Measurements from ENCODE around the gene GDF10.

The GDF10 gene

GRCh38 chr10:47264797-47265281 lies 35.2 kb upstream of the GDF10 start:
- Histone ChIP-seq H3K23ac (ENCODE audit: low read length in 2 of 2) (no peak overlapping the region), H3K4me1 (ENCODE audit: control insufficient read depth, insufficient read depth, low read depth, low read length) (peaks cover 1% of the 10 kb centered on the region), H2BK120ac (ENCODE audit: low read depth, low read length) (no peak overlapping the region), H2BK15ac (ENCODE audit: low read depth, poor library complexity, severe bottlenecking) (no peak overlapping the region), H4K8ac (ENCODE audit: low read length) (no peak overlapping the region), H3K4me2 (ENCODE audit: low read length, poor library complexity, severe bottlenecking) (no peak overlapping the region), H3K36me3 (ENCODE audit: control insufficient read depth in 1 of 2, insufficient read depth in 2 of 2, low read depth in 1 of 2, low read length in 2 of 2) (no peaks in the 10 kb centered on the region), H3K18ac (ENCODE audit: low read depth in 1 of 2, low read length in 2 of 2) (no peak overlapping the region), H3K4me3 (ENCODE audit: insufficient read depth in 1 of 2, low read depth in 1 of 2, low read length in 2 of 2) (no peak overlapping the region), H3K27me3 (ENCODE audit: control insufficient read depth in 1 of 2, insufficient read depth in 1 of 2, low read length in 2 of 2) (peaks cover 5 to 12% of the 10 kb centered on the region in 2 experiments), H3K14ac (ENCODE audit: low read length in 2 of 2) (no peak overlapping the region), H2BK12ac (ENCODE audit: low read length in 2 of 2) (no peak overlapping the region), H3K79me1 (replicated peaks; ENCODE audit: low read length, poor library complexity, severe bottlenecking) (no peaks in the 10 kb centered on the region), H3K9me3 (ENCODE audit: control insufficient read depth, low read length) (peaks cover 26% of the 10 kb centered on the region), H3K27ac (ENCODE audit: low read length, poor library complexity, severe bottlenecking) (no peak overlapping the region), H3K9ac (ENCODE audit: low read length) (no peak overlapping the region), H3K4ac (ENCODE audit: low read depth in 1 of 2, low read length in 2 of 2) (no peak overlapping the region), H2BK5ac (ENCODE audit: low read depth, low read length, poor library complexity, severe bottlenecking) (no peak overlapping the region), H2AK5ac (ENCODE audit: low read length, severe bottlenecking) (no peak overlapping the region), H2AFZ (ENCODE audit: low read depth, low read length) (no peak overlapping the region), H4K91ac (ENCODE audit: low read length) (no peak overlapping the region)
- WGBS = 61% methylated on average over 7 of the region's 7 CpGs
- no peak for DNase-seq

GRCh38 chr10:47266602-47267001 lies 33.4 kb upstream of the GDF10 start:
- Histone ChIP-seq H3K36me3 (ENCODE audit: control insufficient read depth in 1 of 2, insufficient read depth in 2 of 2, low read depth in 1 of 2, low read length in 2 of 2) (no peaks in the 10 kb centered on the region), H2AFZ (ENCODE audit: low read depth, low read length) (no peak overlapping the region), H3K4me2 (ENCODE audit: low read length, poor library complexity, severe bottlenecking) (no peak overlapping the region), H2BK12ac (ENCODE audit: low read length in 2 of 2) (no peak overlapping the region), H3K9me3 (ENCODE audit: control insufficient read depth, low read length) (peaks cover 29% of the 10 kb centered on the region), H2AK5ac (ENCODE audit: low read length, severe bottlenecking) (no peak overlapping the region), H3K18ac (ENCODE audit: low read depth in 1 of 2, low read length in 2 of 2) (no peak overlapping the region), H2BK15ac (ENCODE audit: low read depth, poor library complexity, severe bottlenecking) (no peak overlapping the region), H3K14ac (ENCODE audit: low read length in 2 of 2) (no peak overlapping the region), H3K9ac (ENCODE audit: low read length) (no peak overlapping the region), H3K23ac (ENCODE audit: low read length in 2 of 2) (no peak overlapping the region), H3K79me1 (replicated peaks; ENCODE audit: low read length, poor library complexity, severe bottlenecking) (no peaks in the 10 kb centered on the region), H3K4me3 (ENCODE audit: insufficient read depth in 1 of 2, low read depth in 1 of 2, low read length in 2 of 2) (no peak overlapping the region), H4K91ac (ENCODE audit: low read length) (no peak overlapping the region), H3K4me1 (ENCODE audit: control insufficient read depth, insufficient read depth, low read depth, low read length) (peaks cover 1% of the 10 kb centered on the region), H4K8ac (ENCODE audit: low read length) (no peak overlapping the region), H2BK120ac (ENCODE audit: low read depth, low read length) (no peak overlapping the region), H2BK5ac (ENCODE audit: low read depth, low read length, poor library complexity, severe bottlenecking) (no peak overlapping the region), H3K4ac (ENCODE audit: low read depth in 1 of 2, low read length in 2 of 2) (no peak overlapping the region), H3K27ac (ENCODE audit: low read length, poor library complexity, severe bottlenecking) (no peak overlapping the region), H3K27me3 (ENCODE audit: control insufficient read depth in 1 of 2, insufficient read depth in 1 of 2, low read length in 2 of 2) (peaks cover 3 to 5% of the 10 kb centered on the region in 2 experiments)
- DNase-seq = no peak
- WGBS = 78% methylated on average over 5 of the region's 5 CpGs

GRCh38 chr10:47268696-47269095 lies 31.3 kb upstream of the GDF10 start:
- H3K9ac ChIP-seq (ENCODE audit: low read length) = no peak overlapping the region
- no peak overlapping the region for H2BK15ac ChIP-seq (ENCODE audit: low read depth, poor library complexity, severe bottlenecking)
- H3K18ac ChIP-seq (ENCODE audit: low read depth in 1 of 2, low read length in 2 of 2) = no peak overlapping the region
- H4K8ac ChIP-seq (ENCODE audit: low read length) = no peak overlapping the region
- no peak overlapping the region for H4K91ac ChIP-seq (ENCODE audit: low read length)
- H2AK5ac ChIP-seq (ENCODE audit: low read length, severe bottlenecking) = no peak overlapping the region
- no peak overlapping the region for H2BK120ac ChIP-seq (ENCODE audit: low read depth, low read length)
- no peak overlapping the region for H3K14ac ChIP-seq (ENCODE audit: low read length in 2 of 2)
- 92% methylated on average over 9 of the region's 9 CpGs for WGBS
- peaks cover 41% of the 10 kb centered on the region for H3K9me3 ChIP-seq (ENCODE audit: control insufficient read depth, low read length)
- H3K4me3 ChIP-seq (ENCODE audit: insufficient read depth in 1 of 2, low read depth in 1 of 2, low read length in 2 of 2) = no peak overlapping the region
- no peak overlapping the region for H2AFZ ChIP-seq (ENCODE audit: low read depth, low read length)
- no peak overlapping the region for H3K23ac ChIP-seq (ENCODE audit: low read length in 2 of 2)
- H3K4me2 ChIP-seq (ENCODE audit: low read length, poor library complexity, severe bottlenecking) = no peak overlapping the region
- H3K36me3 ChIP-seq (ENCODE audit: control insufficient read depth in 1 of 2, insufficient read depth in 2 of 2, low read depth in 1 of 2, low read length in 2 of 2) = no peaks in the 10 kb centered on the region
- H3K4ac ChIP-seq (ENCODE audit: low read depth in 1 of 2, low read length in 2 of 2) = no peak overlapping the region
- peaks cover 3 to 5% of the 10 kb centered on the region in 2 experiments for H3K27me3 ChIP-seq (ENCODE audit: control insufficient read depth in 1 of 2, insufficient read depth in 1 of 2, low read length in 2 of 2)
- H2BK5ac ChIP-seq (ENCODE audit: low read depth, low read length, poor library complexity, severe bottlenecking) = no peak overlapping the region
- no peak overlapping the region for H3K27ac ChIP-seq (ENCODE audit: low read length, poor library complexity, severe bottlenecking)
- H2BK12ac ChIP-seq (ENCODE audit: low read length in 2 of 2) = no peak overlapping the region
- DNase-seq = no peak
- peaks cover 1% of the 10 kb centered on the region for H3K4me1 ChIP-seq (ENCODE audit: control insufficient read depth, insufficient read depth, low read depth, low read length)
- H3K79me1 ChIP-seq (replicated peaks; ENCODE audit: low read length, poor library complexity, severe bottlenecking) = no peaks in the 10 kb centered on the region

- Histone ChIP-seq H3K9ac (ENCODE audit: low read length) (no peak overlapping the region), H2BK5ac (ENCODE audit: low read depth, low read length, poor library complexity, severe bottlenecking) (no peak overlapping the region), H3K14ac (ENCODE audit: low read length in 2 of 2) (no peak overlapping the region), H4K8ac (ENCODE audit: low read length) (no peak overlapping the region), H2AFZ (ENCODE audit: low read depth, low read length) (no peak overlapping the region), H3K79me1 (replicated peaks; ENCODE audit: low read length, poor library complexity, severe bottlenecking) (no peaks in the 10 kb centered on the region), H2BK12ac (ENCODE audit: low read length in 2 of 2) (no peak overlapping the region), H3K27ac (ENCODE audit: low read length, poor library complexity, severe bottlenecking) (no peak overlapping the region), H3K18ac (ENCODE audit: low read depth in 1 of 2, low read length in 2 of 2) (no peak overlapping the region), H3K4ac (ENCODE audit: low read depth in 1 of 2, low read length in 2 of 2) (no peak overlapping the region), H3K4me2 (ENCODE audit: low read length, poor library complexity, severe bottlenecking) (no peak overlapping the region), H3K36me3 (ENCODE audit: control insufficient read depth in 1 of 2, insufficient read depth in 2 of 2, low read depth in 1 of 2, low read length in 2 of 2) (no peaks in the 10 kb centered on the region), H2BK15ac (ENCODE audit: low read depth, poor library complexity, severe bottlenecking) (no peak overlapping the region), H2BK120ac (ENCODE audit: low read depth, low read length) (no peak overlapping the region), H2AK5ac (ENCODE audit: low read length, severe bottlenecking) (no peak overlapping the region), H3K4me1 (ENCODE audit: control insufficient read depth, insufficient read depth, low read depth, low read length) (peaks cover 1% of the 10 kb centered on the region), H3K27me3 (ENCODE audit: control insufficient read depth in 1 of 2, insufficient read depth in 1 of 2, low read length in 2 of 2) (peaks cover 3 to 5% of the 10 kb centered on the region in 2 experiments), H3K23ac (ENCODE audit: low read length in 2 of 2) (no peak overlapping the region), H3K4me3 (ENCODE audit: insufficient read depth in 1 of 2, low read depth in 1 of 2, low read length in 2 of 2) (no peak overlapping the region), H3K9me3 (ENCODE audit: control insufficient read depth, low read length) (peaks cover 39% of the 10 kb centered on the region), H4K91ac (ENCODE audit: low read length) (no peak overlapping the region)
- DNase-seq = no peak
- 66% methylated on average over 4 of the region's 5 CpGs for WGBS
Measured at GRCh38 chr10:47269294-47269693, 30.7 kb upstream of the GDF10 start.

Measured in mesenchymal stem cell (in vitro differentiated cells and primary cell).